Ectodermal cell (in vitro differentiated cells): ENCODE measurements around the gene ESPNL.
"Not testable (repeated sequence)": the region's sequence is repeated elsewhere in the genome, so short reads cannot be mapped to it uniquely, and the experiment has no call there.

ENCODE experiments used
- H3K27ac ChIP-seq: 2 replicates; pipeline ENCODE4 v1.7.0; 2013; ENCODE audit warnings: mild to moderate bottlenecking, low read depth, low read length; ENCODE audit not compliant: insufficient read depth, poor library complexity, severe bottlenecking
- H3K27me3 ChIP-seq: 2 replicates; pipeline ENCODE4 v1.7.0; 2013; ENCODE audit warnings: mild to moderate bottlenecking, low read length; ENCODE audit not compliant: insufficient read depth, control insufficient read depth, poor library complexity, severe bottlenecking
- H3K36me3 ChIP-seq: one replicate; pipeline ENCODE4 v1.7.0; 2013; ENCODE audit warnings: low read length; ENCODE audit not compliant: control insufficient read depth, insufficient read depth
- H3K4me1 ChIP-seq: one replicate; pipeline ENCODE4 v1.7.0; 2013; ENCODE audit warnings: low read length; ENCODE audit not compliant: control insufficient read depth, insufficient read depth
- H3K4me3 ChIP-seq: 2 replicates; pipeline ENCODE4 v1.7.0; 2013; ENCODE audit warnings: low read depth, low read length, control low read depth; ENCODE audit not compliant: insufficient read depth
- H3K9me3 ChIP-seq: 2 replicates; pipeline ENCODE4 v1.7.0; 2013; ENCODE audit warnings: mild to moderate bottlenecking, low read length, moderate library complexity; ENCODE audit not compliant: control insufficient read depth
- WGBS, 2 experiments: methylation state at CpG; one replicate each; pipeline ENCODE4 v1.1.7; 2013; ENCODE audit warnings: missing lambda C conversion rate in 2 of 2; 5-methylcytosine and 5-hydroxymethylcytosine counted together

ESPNL gene

DNA sequence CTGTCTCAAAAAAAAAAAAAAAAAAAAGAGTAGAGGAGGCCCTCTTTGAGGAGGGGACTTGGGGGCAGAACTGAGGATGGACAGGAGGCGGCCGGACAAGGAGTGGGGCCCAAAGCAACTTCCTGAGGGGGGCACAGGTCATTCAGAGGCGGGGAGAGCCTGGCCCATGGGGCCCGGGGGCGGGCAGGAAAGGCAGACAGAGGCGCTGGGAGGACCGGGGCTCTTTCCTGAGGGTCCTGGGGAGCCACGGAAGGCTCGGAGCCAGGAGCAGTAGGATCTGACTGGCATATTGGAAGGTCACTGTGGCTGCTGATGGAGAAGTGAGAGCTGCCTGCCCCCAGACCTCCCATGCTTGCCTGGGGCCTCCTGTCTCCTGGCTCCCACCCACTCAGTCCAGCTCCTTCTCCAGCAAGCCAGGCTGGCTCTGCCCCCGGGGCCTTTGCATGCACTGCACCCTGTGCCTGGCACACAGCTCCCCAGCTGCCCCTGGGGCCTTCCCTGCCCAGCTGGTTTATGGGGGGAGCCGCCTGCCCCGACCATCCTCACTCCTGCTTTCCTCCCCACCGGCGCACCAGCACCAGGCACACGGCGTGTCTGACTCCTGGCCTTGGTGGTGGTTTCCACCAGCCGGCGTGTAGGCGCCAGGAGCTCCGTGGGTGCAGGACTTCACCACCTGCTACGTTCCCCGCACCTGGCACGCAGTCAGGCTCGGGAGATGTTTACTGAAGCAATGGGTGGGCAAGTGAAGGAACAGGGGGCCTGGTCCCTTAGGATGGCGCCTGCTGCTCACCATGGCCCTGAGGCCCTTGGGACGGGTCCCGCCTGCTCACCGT is 5.6 kb downstream of the ESPNL start:
- 93 to 95% methylated on average over 28 of the region's 28 CpGs for WGBS, 2 experiments
- Histone ChIP-seq H3K4me3 (no peak overlapping the region), H3K4me1 (peaks cover 15% of the 10 kb centered on the region), H3K36me3 (no peaks in the 10 kb centered on the region), H3K9me3 (no peaks in the 10 kb centered on the region), H3K27me3 (no peaks in the 10 kb centered on the region), H3K27ac (no peak overlapping the region)

DNA sequence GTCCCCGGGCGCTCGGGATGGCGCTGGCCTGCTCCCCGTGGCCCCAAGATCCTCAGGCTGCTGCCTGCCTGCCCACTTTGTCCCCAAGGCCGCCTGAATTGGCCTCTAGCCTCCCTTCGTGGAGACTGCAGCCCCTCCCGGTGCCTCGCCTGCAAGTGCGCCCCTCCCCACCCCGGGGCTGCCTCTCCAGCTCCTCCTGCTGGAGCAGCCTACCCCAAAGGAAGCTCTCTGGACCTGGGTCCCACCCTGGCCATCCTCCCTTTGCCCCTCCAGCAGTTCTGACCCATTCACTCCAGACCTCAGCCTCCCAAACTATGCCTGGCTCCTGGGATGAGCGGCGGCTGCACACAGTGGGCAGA is 6.2 kb downstream of the ESPNL start:
- 81 to 83% methylated on average over 13 of the region's 13 CpGs for WGBS, 2 experiments
- Histone ChIP-seq H3K27ac (no peak overlapping the region), H3K4me3 (no peak overlapping the region), H3K9me3 (no peaks in the 10 kb centered on the region), H3K27me3 (no peaks in the 10 kb centered on the region), H3K36me3 (no peaks in the 10 kb centered on the region), H3K4me1 (peaks cover 15% of the 10 kb centered on the region)

DNA sequence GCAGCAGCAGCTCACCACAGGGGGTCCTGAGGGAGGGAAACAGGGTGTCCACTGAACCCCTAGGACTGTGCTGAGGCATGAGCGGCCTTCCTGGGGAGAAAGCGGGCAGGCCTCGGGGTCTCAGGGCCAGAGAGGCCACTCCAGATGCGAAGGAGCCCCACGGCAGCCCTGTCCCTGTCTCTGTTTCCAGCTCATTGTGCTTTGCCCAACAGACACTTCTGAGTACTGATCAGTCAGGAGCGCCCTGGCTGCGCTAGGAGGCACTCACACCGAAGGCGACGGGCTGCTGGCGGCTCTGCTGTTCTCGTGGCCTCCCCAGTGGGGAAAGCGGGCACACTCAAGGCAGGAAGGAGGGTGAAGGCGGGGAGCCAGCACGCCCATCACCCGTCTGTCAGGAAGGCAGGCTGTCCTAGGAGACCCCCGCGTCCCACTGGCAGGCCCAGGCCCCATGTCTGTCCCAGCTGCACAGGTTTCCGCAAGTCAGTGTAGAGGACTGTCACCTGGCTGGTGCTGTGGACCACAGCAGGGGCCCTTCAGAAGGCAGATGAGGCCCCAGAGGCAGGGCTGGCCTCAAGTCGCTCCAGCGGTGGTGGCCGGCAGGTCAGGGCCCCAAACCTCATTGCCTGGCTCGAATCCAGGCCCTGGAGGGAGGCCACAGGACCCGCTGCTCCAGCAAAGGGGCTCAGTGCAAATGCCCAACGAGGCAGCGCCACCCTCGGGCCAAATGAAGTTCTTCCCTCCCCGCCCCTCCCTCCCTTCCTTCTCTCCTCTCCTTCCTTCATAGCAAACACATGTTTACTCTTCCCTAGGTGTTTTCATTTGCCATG is 6.8 kb downstream of the ESPNL start:
- H3K4me1 ChIP-seq, result peaks cover 15% of the 10 kb centered on the region
- WGBS, 2 experiments, result 83 to 84% methylated on average over 28 of the region's 28 CpGs
- no peaks in the 10 kb centered on the region for H3K27me3 ChIP-seq
- H3K36me3 ChIP-seq, result no peaks in the 10 kb centered on the region
- no peak overlapping the region for H3K27ac ChIP-seq
- H3K9me3 ChIP-seq, result peaks cover 2% of the 10 kb centered on the region
- H3K4me3 ChIP-seq, result no peak overlapping the region

GRCh38 chr2:238107525-238108422 is 7.6 kb downstream of the ESPNL start:
- WGBS, 2 experiments, result 89 to 92% methylated on average over 28 of the region's 28 CpGs
- peaks cover 15% of the 10 kb centered on the region for H3K4me1 ChIP-seq
- no peak overlapping the region for H3K27ac ChIP-seq
- H3K4me3 ChIP-seq, result no peak overlapping the region
- no peaks in the 10 kb centered on the region for H3K36me3 ChIP-seq
- H3K9me3 ChIP-seq, result peaks cover 2% of the 10 kb centered on the region
- no peaks in the 10 kb centered on the region for H3K27me3 ChIP-seq

DNA sequence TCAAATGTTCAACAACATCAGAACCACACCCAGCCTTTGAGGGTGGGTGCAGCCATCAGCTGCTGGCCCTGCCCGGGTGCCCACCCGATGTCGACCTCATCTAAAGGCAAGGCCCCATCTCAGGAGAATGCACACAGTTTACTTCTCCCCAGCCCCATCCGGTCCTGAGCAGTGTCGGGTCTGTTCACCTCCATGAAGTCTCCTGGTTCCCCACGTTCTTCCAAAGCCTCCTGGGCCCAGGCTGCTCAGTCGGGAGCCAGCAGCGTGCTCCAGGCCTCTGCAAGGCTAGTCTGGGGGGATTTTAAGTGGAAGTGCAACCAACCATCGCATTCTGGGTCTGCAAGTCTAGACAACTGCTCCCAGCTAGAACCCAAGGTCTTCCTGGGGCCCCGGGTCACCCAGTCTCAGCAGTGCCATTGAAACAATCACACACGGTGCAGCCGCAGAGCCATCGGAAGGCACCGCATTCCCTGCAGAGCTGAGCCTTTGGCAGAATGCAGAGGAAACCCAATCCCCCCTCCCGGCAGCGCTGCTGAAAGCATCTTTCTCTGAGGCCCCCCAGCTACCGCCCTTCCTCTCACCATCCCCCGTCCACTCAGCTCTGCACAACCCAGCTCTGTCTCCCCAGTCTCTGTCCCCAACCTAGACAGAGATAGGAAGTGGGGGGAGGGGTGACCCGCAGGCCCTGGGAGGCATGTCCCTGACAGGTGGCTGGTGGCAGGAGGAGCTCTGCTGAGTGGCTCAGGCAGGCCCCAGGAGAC is 8.5 kb downstream of the ESPNL start:
- H3K36me3 ChIP-seq, result no peaks in the 10 kb centered on the region
- no peak overlapping the region for H3K4me3 ChIP-seq
- 44% methylated on average over 17 to 19 of the region's 19 CpGs for WGBS, 2 experiments
- peaks cover 15% of the 10 kb centered on the region for H3K4me1 ChIP-seq
- H3K27me3 ChIP-seq, result no peaks in the 10 kb centered on the region
- H3K9me3 ChIP-seq, result peaks cover 2% of the 10 kb centered on the region
- H3K27ac ChIP-seq, result no peak overlapping the region

GRCh38 chr2:238113611-238114010 is 13.5 kb downstream of the ESPNL start:
- Histone ChIP-seq H3K36me3 (no peaks in the 10 kb centered on the region), H3K4me3 (no peak overlapping the region), H3K27me3 (peaks cover 7% of the 10 kb centered on the region), H3K9me3 (peaks cover 2% of the 10 kb centered on the region), H3K27ac (no peak overlapping the region), H3K4me1 (peaks cover 5% of the 10 kb centered on the region)
- WGBS, 2 experiments, result 91 to 93% methylated on average over 13 of the region's 13 CpGs

DNA sequence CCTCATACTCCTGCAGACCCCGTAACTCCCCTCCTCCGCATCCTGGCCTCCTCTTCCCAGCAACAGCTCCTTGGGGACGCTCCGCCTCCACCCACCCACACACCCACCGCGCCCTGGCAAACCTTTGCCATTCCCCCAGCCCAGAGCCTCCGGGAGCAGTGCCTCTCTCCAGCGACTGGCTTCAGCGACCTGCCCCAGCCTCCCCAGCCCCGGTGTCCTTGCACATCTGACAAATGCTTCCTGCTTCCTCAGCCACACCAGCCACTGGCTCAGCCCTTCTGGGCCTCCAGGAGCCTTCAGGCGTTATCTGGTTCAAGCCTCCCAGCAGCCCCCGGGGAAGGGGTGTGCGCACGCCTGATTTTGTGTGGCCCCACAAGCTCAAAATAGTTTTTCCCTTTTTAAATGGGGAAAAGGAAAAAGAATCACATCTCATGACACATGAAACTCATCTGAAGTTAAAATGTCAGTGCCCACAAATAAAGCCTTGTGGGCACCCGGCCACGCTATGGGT is 14.2 kb downstream of the ESPNL start:
- Histone ChIP-seq H3K27ac (no peak overlapping the region), H3K36me3 (no peaks in the 10 kb centered on the region), H3K4me1 (no peaks in the 10 kb centered on the region), H3K4me3 (no peak overlapping the region), H3K27me3 (peaks cover 7% of the 10 kb centered on the region), H3K9me3 (peaks cover 2% of the 10 kb centered on the region)
- WGBS, 2 experiments, result 91 to 94% methylated on average over 16 of the region's 16 CpGs

GRCh38 chr2:238114851-238115660 is 14.9 kb downstream of the ESPNL start:
- WGBS, 2 experiments, result 94% methylated on average over 32 of the region's 32 CpGs
- H3K9me3 ChIP-seq, result peaks cover 2% of the 10 kb centered on the region
- H3K4me3 ChIP-seq, result no peak overlapping the region
- H3K27ac ChIP-seq, result no peak overlapping the region
- no peaks in the 10 kb centered on the region for H3K36me3 ChIP-seq
- H3K27me3 ChIP-seq, result peaks cover 7% of the 10 kb centered on the region
- H3K4me1 ChIP-seq, result peaks cover 2% of the 10 kb centered on the region

GRCh38 chr2:238115709-238116108 is 15.6 kb downstream of the ESPNL start:
- not testable (repeated sequence) for H3K36me3 ChIP-seq, H3K4me1 ChIP-seq, H3K9me3 ChIP-seq, H3K4me3 ChIP-seq, H3K27ac ChIP-seq, H3K27me3 ChIP-seq
- 93% methylated on average over 12 of the region's 12 CpGs for WGBS, 2 experiments
